ENCODE results near the gene KLHL26.
A peak's percentile ranks its signal among the peaks of the same experiment; 100 is the strongest.

Gene KLHL26

DNA sequence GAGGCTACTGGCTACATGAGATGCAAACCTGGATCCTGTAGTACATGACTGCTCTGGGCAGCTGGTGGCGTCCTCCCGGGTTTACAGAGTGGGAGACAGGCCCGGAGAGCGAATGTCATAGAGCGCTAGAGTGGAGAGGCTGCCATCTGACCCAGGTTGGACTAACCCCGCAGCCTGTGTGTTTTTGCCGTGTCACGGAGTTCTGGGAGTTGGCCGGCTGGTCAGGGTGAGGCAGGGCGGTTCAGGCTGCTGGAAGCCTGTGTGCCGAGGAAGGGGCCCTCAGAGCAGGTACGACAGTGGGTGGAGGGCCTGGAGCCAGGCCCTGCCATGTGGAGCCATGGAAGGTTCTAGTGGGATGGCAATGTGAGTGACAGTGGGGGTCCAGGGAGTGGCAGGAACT, 59.2 kb downstream of the KLHL26 start:
- DNase-seq, result no peak

DNA sequence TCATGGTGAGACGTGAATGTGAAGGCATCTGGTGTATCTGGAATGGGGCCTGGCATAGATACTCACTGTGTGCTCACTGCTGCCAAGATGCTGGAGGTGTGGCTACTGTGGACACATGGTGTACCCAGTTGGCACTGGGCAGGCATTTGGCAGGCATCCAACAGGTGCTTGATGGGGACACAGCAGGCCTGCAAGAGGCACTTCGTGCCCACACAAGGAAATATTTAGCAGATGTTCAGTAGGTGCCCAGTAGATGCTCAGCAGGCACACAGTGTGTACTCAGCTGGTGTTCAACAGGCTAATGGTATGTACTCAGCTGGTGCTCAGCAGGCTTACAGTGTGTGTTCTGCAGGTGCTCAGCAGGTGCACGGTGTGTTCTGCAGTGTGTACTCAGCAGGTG, 60.9 kb downstream of the KLHL26 start:
- no peak for DNase-seq

DNA sequence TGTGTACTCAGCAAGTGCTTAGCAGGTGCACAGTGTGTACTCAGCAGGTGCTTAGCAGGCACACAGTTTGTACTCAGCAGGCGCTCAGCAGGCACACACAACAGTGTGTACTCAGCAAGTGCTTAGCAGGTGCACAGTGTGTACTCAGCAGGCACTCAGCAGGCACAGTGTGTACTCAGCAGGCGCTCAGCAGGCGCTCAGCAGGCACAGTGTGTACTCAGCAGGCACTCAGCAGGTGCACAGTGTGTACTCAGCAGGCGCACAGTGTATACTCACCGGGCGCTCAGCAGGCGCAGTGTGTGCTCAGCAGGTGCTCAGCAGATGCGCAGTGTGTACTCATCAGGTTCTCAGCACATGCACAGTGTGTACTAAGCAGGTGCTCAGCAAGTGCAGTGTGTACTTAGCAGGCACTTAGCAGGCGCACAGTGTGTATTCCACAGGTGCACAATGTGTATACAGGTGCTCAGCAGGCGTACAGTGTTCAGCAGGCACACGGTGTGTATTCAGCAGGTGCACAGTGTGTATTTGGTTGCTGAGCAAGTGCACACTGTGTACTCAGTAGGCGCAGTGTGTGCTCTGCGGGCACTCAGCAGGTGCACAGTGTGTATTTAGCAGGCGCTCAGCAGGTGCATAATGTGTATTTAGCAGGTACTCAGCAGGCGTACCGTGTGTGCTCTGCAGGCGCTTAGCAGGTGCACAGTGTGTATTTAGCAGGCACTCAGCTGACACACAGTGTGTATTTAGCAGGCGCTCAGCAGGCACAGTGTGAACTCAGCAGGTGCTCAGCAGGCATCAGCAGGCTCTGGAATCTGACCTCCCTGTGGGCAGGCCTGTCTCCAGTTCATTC, 61.7 kb downstream of the KLHL26 start:
- DNase-seq, result no peak

DNA sequence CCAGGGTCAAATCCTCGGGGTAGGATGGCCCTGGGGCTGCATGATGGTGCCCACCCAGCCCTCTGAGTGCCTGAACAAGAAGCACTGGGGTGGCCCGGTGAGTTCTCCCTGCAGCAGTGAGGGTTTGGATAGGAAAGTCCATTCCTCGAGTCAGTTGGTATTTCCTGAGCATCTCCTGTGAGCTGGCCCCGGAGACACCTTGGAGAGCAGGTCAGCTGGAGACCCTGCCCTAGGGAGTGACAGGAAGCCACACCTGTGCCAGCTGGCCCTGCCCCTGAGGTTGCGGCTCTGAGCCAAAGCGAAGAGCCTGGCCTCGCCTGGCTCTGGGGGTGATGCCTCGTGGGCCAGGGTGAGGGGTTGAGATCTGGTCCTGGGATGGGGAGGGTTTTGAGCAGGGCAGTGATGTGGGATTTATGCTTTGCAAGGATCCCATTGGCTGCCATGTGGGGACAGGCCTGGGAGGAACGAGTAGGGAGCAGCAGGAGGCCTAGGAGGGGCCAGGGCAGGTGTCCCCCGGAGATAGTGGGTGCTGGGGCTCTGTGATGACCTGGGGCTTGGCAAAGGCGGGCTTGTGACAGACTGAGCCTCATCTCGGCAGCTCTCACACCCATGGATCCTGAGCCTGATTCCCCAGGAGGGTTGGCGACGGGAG, 62.7 kb downstream of the KLHL26 start:
- DNase-seq, result peak; percentile 16

DNA sequence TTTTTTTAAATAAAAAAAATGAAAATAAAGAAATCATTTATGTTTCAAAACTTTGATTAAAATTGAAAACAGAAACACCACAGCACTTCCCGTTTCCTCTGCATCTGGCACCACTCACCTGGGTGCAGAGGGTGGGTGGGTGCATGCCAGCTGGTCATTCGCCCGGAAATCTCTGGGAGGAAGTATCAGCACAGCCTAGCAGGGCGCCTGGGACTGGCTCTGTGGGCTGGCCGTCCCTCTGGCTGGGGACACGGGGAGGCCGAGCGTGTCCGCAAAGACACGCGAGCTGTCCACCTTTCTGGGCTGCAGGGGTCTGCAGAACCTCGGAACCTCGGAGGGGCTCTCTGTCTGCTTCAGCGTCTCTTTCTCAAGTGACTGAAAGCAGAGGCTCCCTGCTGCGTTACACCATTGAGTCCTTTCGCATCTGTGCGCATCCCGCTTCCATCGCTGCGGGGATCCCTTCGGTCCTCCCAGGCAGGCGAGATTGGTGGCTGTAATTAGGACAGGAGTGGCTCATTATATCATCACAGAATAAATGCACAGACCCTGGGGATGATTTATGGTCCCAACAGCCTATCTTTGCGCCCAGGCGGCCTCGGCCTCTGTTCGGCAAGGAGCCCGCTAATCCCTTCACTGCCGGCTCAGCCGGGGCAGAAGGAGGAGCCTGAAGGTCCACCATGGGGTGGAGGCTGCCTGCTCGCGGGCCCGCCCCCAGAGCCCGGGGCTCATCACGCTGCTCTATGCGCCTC, 63.8 kb downstream of the KLHL26 start:
- DNase-seq, result peak; percentile 77

DNA sequence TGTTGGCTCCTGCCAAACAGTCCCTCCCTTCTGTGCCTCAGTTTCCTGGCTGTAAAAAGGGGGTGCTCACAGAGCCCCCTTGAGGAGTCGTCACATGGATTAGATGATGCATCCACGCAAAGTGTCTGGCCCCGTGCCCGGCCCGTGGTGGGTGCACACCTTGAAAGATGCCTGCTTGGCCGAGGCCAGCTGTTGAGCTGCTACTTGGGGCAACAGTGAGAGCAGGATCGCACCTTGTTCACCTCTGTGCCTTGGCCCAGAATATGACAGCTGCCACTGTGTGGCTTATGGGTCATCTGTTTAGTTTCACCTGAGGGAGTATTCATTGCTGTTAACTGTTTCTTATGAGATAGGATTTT, 64.4 kb downstream of the KLHL26 start:
- no peak for DNase-seq

DNA sequence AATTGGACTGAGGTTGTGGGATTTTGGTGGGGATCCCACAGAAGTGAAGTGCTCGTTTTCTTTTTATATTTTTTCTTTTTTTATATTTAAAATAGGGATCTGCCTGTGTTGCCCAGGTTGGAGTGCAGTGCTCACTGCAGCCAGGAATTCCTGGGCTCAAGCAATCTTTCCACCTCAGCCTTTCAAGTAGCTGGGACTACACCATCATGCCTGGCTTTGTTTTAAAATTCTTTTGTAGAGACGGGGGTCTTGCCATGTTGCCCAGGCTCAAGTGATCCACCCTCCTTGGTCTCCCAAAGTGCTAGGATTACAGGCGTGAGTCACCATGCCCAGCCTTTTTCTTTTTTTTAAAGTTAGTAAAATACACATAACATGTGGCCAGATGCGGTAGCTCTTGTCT, 67.2 kb downstream of the KLHL26 start:
- no peak for DNase-seq

DNA sequence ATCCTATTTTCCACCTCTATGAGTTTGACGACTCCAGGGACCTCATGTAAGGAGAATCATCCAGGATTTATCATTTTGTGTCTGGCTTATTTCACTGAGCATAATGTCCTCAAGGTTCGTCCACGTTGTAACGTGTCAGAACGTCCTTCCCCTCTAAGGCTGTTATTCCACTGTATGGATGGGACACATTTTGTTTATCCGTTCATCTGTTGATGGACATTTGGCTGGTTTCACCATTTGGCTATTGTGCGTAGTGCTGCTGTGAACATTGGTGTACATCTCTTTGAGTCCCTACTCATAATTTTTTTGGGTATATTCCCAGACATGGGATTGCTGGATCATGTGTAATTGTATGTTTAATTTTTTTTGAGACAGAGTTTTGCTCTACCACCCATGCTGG, 68.1 kb downstream of the KLHL26 start:
- DNase-seq, result no peak

DNA sequence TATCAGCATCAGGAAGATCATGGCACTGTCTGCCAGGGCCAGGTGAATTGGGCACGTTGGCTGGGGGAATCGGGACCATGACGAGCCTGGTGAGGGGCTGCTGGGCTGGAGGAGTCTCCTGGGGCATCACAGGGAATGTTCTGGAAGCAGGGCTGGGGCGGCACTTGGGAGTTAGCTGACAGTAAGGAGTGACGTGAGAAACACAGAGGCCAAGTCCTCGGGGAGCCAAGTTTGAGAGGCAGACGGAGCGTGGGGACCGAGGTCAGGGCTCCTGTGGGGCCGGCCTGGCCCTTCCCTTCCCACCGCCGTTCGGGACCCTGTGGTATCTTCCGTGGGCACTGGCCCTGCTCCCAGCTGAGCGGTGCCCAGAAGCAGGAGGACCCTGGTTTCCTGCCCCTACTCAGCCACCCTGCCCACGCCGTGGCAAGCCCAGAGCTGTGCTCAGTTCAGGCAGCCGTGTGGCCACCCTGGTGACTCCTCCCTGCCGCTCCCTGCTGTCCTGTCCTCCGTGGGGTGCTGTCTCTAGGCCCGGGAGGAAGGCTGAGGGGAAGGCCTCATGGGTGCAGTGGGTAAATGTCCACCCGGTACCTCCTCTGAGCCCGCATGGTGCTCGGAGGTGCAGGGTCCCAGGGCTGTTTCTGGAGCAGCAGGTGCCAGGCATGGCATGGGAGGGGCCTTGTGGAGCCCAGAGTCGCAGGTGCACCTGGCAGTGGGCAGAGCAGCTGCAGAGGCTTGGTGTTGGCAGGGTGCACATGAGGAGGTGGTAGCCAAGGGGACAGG, 71.8 kb downstream of the KLHL26 start:
- DNase-seq, result no peak

DNA sequence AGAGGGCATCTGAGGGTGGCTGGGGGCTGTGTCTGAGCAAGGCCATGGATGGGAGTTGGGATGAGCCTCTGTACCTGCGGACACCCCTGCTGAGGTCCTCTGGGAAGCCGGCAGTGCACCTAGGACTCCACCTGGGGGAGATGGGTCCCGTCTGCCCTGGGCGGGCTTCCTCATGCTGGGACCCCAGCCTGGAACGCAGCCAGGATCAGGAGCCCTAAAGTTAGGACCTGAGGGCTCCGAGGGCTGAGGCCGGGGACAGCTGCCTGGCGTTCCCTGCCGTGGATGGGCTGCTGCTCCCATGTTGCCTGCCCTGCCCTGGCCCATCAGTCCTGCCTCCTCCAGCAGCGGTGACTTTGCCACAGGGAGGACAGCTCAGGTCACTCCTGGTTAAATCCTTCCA, 72.7 kb downstream of the KLHL26 start:
- no peak for DNase-seq

DNA sequence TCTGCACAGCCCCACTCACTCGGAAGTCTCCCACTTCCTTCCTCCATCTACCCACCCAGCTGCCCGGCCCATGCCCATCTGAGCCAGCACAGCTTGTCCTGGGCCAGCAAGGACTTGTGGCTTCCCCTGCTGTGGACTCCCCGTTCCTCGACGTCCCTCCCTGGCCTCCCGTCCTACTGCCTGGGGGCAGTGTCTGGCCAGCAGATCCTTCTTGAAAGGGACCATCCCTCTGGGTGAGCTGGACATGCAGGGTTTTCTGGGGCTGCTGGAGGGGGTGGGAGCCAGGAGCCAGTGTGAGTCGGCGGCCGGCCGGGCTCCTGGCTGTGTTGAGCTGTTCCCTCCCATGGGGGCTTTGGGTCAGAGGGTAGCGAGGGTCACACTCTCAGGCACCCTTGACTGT, 73.4 kb downstream of the KLHL26 start:
- DNase-seq, result no peak

DNA sequence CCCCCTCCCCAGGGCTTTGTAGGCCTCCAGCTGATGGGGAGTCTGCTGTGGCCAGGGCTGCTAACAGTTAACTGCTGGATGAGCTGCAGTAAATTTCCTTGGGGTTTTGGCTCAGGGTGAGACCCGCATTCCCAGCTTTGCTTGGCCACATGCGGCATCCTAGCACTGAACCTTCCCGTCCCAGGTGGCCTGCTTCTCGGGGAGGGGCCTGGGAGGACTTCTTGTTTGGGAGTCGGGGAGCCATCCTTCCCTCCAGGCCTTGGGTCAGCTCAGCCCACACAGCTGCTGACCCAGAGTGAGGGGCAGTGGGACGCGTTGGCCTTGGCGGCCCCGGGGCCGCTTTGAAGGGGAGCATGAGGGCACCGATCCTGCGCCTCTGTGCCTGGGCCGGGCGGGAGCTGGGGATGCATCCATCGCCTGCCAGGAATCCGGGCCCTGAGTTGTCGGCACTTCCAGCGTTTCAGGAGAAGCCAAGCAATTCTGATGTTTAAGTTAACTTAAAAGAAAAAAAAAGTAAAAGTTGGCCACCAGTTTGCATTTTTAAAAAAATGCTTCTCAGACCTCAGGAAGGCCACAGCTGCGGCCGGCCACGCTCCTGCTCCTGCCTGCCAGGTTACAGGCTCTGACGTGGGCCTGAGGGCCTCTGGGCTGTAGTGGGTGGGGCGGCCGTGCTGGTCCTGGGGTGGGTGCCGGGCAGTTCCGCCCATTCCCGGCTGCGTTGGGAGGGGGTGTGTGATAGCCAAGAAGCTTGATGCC, 74.3 kb downstream of the KLHL26 start:
- DNase-seq, result no peak

DNA sequence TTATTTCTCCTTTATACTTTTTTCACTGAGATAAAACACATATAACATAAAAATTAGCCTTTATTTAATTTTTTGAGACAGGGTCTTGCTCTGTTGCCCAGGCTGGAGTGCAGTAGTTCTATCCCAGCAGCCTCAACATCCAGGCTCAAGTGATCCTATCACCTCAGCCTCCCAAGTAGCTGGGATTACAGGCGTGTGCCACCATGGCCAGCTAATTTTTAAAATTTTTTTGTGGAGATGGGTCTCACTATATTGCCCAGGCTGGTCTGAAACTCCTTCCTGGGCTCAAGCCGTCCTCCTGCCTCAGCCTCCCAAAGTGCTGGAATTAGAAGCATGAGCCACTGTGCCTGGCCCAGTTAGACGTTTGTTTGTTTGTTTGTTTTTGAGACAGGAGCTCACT, 75.1 kb downstream of the KLHL26 start:
- DNase-seq, result no peak

DNA sequence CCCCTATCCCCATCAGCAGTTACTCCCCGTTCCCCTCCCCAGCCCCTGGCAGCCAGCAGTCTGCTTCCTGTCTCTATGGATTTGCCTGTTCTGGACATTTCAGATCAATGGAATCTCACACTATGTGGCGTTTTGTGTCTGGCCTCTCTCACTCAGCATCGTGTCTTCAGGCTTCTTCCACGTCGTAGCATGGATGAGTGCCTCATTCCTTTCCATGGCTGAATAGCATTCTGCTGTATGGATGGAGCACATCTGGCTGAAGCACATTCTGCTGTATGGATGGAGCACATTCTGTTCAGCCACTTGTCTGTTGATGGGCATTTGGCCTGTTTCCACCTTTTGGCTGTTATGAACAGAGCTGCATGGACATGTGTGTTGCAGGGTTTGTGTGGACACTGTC, 76.2 kb downstream of the KLHL26 start:
- DNase-seq, result no peak

DNA sequence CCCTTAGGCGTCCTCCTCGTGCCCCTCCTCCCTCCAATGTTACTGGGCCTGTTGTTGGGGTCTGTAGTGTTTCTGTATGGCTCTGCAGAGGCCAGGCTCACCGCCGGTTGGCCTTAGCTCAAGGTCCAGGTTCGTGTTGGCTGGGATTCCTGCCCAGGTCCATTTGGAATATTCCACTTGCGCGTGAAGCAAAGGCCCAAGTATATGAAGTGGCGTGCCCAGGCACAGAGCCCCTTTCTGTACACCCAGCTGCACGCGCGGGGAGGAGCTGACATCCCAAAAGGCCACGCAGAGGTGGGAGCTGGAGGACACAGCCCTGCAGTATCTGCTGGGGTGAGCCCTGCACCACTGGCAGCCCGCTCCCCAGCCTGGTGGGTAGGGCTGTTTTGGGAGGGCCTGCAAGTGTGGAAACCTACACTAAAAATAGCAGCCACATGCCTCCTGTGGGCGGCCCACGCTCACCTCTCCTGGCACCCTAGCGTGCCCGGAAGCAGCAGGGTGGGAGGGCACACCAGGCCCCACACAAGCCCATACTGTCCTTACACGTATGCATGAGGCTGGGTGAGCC, 76.8 kb downstream of the KLHL26 start:
- no peak for DNase-seq

DNA sequence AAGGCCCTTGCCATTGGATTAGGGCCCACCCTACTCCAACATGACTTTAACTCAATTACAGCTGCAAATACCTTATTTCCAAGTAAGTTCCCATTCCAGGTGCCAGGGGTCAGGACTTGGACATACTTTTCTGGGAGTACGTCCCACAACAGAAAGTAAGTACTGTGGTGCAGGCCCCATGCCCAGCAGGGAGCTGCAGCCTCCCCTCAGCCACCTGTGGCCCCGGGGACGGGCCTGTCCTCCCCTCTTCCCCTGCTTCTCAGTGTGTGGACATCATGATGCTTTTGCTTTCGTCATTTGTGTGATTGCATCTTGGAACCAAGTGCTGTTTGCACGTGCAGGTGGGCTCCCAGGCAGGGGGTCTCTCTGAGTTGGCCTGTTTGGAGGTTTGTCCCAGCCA, 78.6 kb downstream of the KLHL26 start:
- DNase-seq, result no peak

DNA sequence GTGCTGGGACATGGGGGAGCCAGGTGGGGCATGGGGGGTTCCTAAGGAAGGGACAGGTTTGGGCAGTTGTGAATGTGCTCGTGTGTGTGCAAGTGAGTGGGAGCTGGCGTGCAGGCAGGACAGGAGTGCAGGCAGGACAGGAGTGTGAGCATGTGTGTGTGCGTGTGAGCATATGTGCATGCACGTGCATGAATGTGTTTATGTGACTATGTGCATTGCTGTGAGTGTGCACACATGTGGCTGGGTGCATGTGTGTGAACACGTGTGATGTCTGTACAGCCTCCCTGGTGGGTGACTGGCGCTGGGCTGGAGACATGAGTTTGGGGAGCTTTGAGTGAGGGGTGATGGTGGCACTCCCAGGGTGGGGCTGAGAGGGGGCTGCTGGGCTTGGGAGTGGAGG, 80.0 kb downstream of the KLHL26 start:
- no peak for DNase-seq

DNA sequence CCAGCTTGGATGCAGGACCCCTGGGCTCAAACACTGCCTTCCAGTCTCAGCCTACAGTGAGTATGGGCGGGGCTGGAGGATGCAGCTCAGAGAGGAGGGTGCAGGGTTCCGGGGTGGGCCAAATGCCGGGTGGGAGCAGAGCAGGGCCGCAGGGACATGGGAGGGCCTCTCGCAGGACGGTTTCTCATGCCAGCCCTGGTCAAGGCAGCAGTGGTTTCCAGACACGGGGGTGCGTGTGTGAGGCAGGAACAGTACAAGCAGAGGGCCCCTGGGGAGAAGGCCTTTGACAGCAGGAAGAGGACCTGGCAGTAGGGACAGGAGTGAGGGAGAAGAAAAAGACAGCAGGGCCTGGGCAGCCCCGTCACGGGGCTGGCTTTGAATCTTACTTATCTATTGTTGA, 80.8 kb downstream of the KLHL26 start:
- DNase-seq, result no peak

DNA sequence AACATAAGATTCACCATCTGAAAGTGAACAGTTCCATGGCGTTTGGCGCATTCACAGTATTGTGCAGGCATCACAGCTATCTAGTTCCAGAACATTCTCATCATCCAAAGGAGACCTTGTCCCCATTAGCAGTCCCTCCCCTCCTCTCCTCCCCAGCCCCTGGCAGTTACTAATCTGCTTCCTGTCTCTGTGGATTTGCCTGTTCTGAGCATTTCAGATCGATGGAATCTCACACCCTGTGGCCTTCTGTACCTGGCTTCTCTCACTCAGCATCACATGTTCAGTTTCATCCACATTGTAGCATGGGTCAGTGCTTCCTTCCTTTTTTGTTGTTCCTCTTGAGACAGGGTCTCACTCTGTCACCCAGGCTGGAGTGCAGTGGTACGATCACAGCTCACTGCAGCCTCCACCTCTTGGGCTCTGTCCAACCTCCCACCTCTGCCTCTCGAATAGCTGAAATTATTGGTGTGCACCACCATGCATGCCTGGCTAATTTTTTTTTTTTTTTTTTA, 81.2 kb downstream of the KLHL26 start:
- DNase-seq, result no peak

DNA sequence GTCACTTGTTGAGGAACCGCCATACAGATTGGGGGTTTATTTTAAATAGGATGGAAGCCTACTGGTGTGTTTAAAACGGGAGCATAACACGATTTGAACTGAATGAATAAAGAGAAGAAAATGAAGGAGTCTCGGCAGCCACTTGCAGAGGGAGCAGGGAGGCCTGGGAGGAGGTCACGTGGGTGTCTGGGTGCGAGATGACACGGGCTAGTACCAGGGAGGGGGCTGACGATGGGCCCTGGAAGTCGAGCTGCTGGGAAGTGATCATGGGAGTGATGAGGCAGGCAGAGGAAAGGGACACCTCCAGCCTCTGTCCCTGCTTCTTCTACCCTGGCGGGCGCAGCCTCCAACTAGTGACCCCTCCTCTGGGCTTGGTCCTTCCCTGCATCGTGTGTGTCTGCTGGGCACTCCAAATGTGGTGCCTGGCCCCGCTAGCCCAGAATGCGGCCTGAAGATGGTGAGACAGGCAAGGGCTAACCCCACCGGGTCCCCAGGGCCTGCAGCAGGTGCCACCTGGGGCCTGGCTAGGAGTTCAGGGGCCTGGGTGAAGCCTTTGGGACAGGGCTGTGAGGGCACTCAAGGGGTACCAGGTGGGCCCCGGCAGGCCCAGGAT, 82.1 kb downstream of the KLHL26 start:
- DNase-seq, result no peak

DNA sequence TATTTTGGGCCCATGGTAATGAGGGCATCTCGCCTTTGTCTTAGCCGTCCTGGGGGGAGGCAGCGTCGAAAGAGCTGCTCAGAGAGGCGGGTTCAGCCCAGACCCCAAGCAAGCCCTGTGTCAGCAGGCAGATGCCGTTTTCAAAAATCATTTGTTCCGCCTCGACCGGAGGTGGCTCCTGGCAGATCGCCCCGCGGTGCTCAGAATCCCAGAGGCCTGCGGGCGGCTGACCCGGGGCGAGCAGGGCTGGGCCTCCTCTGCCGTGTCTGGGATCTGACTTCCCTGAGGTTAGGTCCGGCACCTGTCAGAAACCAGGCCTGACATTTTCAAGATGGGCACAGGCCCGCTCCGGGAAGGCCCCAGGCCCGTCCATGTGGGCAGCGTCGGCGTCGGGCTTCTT, 82.7 kb downstream of the KLHL26 start:
- no peak for DNase-seq
